ENCODE measurements around the gene IQCC.

The IQCC gene

GRCh38 chr1:32199717-32200072, 5.8 kb upstream of the IQCC start:
- no peak for TF ChIP-seq YY1 (IDR thresholded peaks at IDR 0.05; ENCODE audit: low read depth)
- TF ChIP-seq MAX (IDR thresholded peaks at IDR 0.05) = no peak
- no peak for TF ChIP-seq EGR1 (IDR thresholded peaks at IDR 0.05)
- no peak for TF ChIP-seq TAF1 (IDR thresholded peaks at IDR 0.05; ENCODE audit: low read depth)
- TF ChIP-seq EP300 (IDR thresholded peaks at IDR 0.05; ENCODE audit: borderline replicate concordance) = no peak
- TF ChIP-seq TEAD4 (IDR thresholded peaks at IDR 0.05) = no peak
- no peak for TF ChIP-seq FOXM1 (IDR thresholded peaks at IDR 0.05; ENCODE audit: borderline replicate concordance, low read depth)
- TF ChIP-seq CEBPB (IDR thresholded peaks at IDR 0.05) = no peak
- no peak for TF ChIP-seq CREB1 (IDR thresholded peaks at IDR 0.05; ENCODE audit: low read depth)
- no peak for TF ChIP-seq ZBTB7A (IDR thresholded peaks at IDR 0.05; ENCODE audit: low read depth)
- no peak for TF ChIP-seq RAD21 (IDR thresholded peaks at IDR 0.05; ENCODE audit: low read depth)
- TF ChIP-seq USF1 (IDR thresholded peaks at IDR 0.05) = no peak
- TF ChIP-seq NFIC (IDR thresholded peaks at IDR 0.05) = no peak
- no peak for TF ChIP-seq TCF12 (IDR thresholded peaks at IDR 0.05; ENCODE audit: low read depth)
- TF ChIP-seq REST (IDR thresholded peaks at IDR 0.05; ENCODE audit: low read depth) = no peak

GRCh38 chr1:32200226-32201010, 5.1 kb upstream of the IQCC start, which contains the start of gene CCDC28B:
Gene CCDC28B, plus strand, starts transcription at chr1:32200595. Its CDS starts 1,341 bp downstream, at chr1:32201936.
- TF ChIP-seq REST (IDR thresholded peaks at IDR 0.05; ENCODE audit: low read depth) = no peak
- no peak; the same call in 1 of the 2 replicates for TF ChIP-seq CREB1 (IDR thresholded peaks at IDR 0.05; ENCODE audit: low read depth)
- TF ChIP-seq RAD21 (IDR thresholded peaks at IDR 0.05; ENCODE audit: low read depth) = no peak
- TF ChIP-seq EP300 (IDR thresholded peaks at IDR 0.05; ENCODE audit: borderline replicate concordance) = no peak
- no peak for TF ChIP-seq TCF12 (IDR thresholded peaks at IDR 0.05; ENCODE audit: low read depth)
- TF ChIP-seq ZBTB7A (IDR thresholded peaks at IDR 0.05; ENCODE audit: low read depth) = peak; percentile 38; the same call in 1 of the 2 replicates
- no peak for TF ChIP-seq FOXM1 (IDR thresholded peaks at IDR 0.05; ENCODE audit: borderline replicate concordance, low read depth)
- TF ChIP-seq CEBPB (IDR thresholded peaks at IDR 0.05) = no peak
- TF ChIP-seq EGR1 (IDR thresholded peaks at IDR 0.05) = peak; percentile 28; the same call in 1 of the 2 replicates
- no peak for TF ChIP-seq TEAD4 (IDR thresholded peaks at IDR 0.05)
- no peak for TF ChIP-seq TAF1 (IDR thresholded peaks at IDR 0.05; ENCODE audit: low read depth)
- peak; percentile 94 for TF ChIP-seq MAX (IDR thresholded peaks at IDR 0.05)
- TF ChIP-seq USF1 (IDR thresholded peaks at IDR 0.05) = no peak
- TF ChIP-seq YY1 (IDR thresholded peaks at IDR 0.05; ENCODE audit: low read depth) = peak; percentile 59
- no peak for TF ChIP-seq NFIC (IDR thresholded peaks at IDR 0.05)

- TF ChIP-seq REST (IDR thresholded peaks at IDR 0.05; ENCODE audit: low read depth) = no peak
- 0 out of 2 replicates have a peak, but pooled peaks have one; percentile 13 for TF ChIP-seq TAF1 (IDR thresholded peaks at IDR 0.05; ENCODE audit: low read depth)
- TF ChIP-seq USF1 (IDR thresholded peaks at IDR 0.05) = no peak
- TF ChIP-seq RAD21 (IDR thresholded peaks at IDR 0.05; ENCODE audit: low read depth) = no peak
These were observed 4.2 kb upstream of the IQCC start for GRCh38 chr1:32201011-32201855.

Data from Ishikawa (cell line).